ENCODE measurements around the gene ESM1.
A peak's percentile ranks its signal among the peaks of the same experiment; 100 is the strongest.

ESM1 gene

GRCh38 chr5:54981928-54982327 lies 3.5 kb downstream of the ESM1 start:
- no peak for DNase-seq

- no peak for DNase-seq
These were observed 9.7 kb downstream of the ESM1 start for GRCh38 chr5:54975701-54976100.

GRCh38 chr5:54969856-54970828 lies 15.3 kb downstream of the ESM1 start:
- no peak for DNase-seq

GRCh38 chr5:54969242-54969641 lies 16.2 kb downstream of the ESM1 start:
- no peak for DNase-seq

GRCh38 chr5:54965806-54966205 lies 19.6 kb downstream of the ESM1 start:
- DNase-seq, result no peak

GRCh38 chr5:54964405-54964804 lies 21.0 kb downstream of the ESM1 start:
- DNase-seq, result no peak

- DNase-seq, result peak; percentile 32
These were observed 25.5 kb downstream of the ESM1 start for GRCh38 chr5:54959673-54960418.

- no peak for DNase-seq
These were observed 28.5 kb downstream of the ESM1 start for GRCh38 chr5:54956922-54957321.

- DNase-seq, result no peak
These were observed 38.2 kb downstream of the ESM1 start for GRCh38 chr5:54947187-54947586.

GRCh38 chr5:54946306-54946819 lies 39.0 kb downstream of the ESM1 start:
- no peak for DNase-seq

GRCh38 chr5:54944364-54944763 lies 41.0 kb downstream of the ESM1 start:
- no peak for DNase-seq

- peak; percentile 75 for DNase-seq
These were observed 43.2 kb downstream of the ESM1 start for GRCh38 chr5:54942064-54942778.

GRCh38 chr5:54936201-54936600 lies 49.2 kb downstream of the ESM1 start:
- no peak for DNase-seq

- DNase-seq, result no peak
These were observed 52.6 kb downstream of the ESM1 start for GRCh38 chr5:54932789-54933188.

GRCh38 chr5:54930736-54931135 lies 54.7 kb downstream of the ESM1 start:
- DNase-seq, result no peak

All from NCI-H2171 (cell line).